ENCODE measurements around the gene DDX47. TPM values are rescaled to one million over a fixed set of nuclear protein-coding genes. Genes with fewer than 3 reads are reported as not detected.

The DDX47 gene
- polyA plus RNA-seq, 1 of the 3 experiments (the other 2 are of a cell fraction), result 68.4 TPM

GRCh38 chr12:12870465-12870864 is 57.3 kb downstream of the DDX47 start (continued):
- TF ChIP-seq, protein P1, sequence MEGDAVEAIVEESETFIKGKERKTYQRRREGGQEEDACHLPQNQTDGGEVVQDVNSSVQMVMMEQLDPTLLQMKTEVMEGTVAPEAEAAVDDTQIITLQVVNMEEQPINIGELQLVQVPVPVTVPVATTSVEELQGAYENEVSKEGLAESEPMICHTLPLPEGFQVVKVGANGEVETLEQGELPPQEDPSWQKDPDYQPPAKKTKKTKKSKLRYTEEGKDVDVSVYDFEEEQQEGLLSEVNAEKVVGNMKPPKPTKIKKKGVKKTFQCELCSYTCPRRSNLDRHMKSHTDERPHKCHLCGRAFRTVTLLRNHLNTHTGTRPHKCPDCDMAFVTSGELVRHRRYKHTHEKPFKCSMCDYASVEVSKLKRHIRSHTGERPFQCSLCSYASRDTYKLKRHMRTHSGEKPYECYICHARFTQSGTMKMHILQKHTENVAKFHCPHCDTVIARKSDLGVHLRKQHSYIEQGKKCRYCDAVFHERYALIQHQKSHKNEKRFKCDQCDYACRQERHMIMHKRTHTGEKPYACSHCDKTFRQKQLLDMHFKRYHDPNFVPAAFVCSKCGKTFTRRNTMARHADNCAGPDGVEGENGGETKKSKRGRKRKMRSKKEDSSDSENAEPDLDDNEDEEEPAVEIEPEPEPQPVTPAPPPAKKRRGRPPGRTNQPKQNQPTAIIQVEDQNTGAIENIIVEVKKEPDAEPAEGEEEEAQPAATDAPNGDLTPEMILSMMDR (IDR thresholded peaks at IDR 0.05), result no peak
- TF ChIP-seq IRF3 (IDR thresholded peaks at IDR 0.05; ENCODE audit: low read depth, low read length) (no peak), TEAD4 (IDR thresholded peaks at IDR 0.05; ENCODE audit: borderline replicate concordance, insufficient read depth) (peak; percentile 93), YY1 (IDR thresholded peaks at IDR 0.05; ENCODE audit: low read depth) (no peak)
- TF ChIP-seq, protein P2, sequence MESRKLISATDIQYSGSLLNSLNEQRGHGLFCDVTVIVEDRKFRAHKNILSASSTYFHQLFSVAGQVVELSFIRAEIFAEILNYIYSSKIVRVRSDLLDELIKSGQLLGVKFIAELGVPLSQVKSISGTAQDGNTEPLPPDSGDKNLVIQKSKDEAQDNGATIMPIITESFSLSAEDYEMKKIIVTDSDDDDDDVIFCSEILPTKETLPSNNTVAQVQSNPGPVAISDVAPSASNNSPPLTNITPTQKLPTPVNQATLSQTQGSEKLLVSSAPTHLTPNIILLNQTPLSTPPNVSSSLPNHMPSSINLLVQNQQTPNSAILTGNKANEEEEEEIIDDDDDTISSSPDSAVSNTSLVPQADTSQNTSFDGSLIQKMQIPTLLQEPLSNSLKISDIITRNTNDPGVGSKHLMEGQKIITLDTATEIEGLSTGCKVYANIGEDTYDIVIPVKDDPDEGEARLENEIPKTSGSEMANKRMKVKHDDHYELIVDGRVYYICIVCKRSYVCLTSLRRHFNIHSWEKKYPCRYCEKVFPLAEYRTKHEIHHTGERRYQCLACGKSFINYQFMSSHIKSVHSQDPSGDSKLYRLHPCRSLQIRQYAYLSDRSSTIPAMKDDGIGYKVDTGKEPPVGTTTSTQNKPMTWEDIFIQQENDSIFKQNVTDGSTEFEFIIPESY (IDR thresholded peaks at IDR 0.05; ENCODE audit: borderline replicate concordance, low read depth), result no peak

DNA sequence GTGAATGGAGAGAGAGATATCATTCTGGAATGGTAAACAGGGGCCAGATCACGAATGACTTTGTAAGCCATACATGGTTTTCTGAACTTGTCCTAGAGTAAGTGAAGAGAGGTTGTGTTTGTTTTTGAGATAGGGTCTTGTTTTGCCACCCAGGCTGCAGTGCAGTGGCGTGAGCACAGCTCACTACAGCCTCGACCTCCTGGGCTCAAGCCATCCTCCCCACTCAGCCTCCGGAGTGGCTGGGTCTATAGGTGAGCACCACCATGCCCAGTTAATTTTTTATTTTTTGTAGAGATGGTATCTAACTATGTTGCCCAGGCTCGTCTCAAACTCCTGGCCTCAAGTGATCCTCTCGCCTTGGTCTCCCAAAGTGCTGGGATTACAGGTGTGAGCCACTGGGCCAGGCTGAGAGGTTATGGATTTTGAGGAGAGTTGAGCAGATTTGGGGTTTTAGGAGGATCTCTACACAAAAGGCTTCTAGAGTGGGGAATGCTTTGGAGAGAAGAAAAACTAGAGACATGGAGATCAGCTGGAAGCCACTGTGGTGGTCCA is 58.5 kb downstream of the DDX47 start:
- H3K9me3 ChIP-seq, result no peaks in the 10 kb centered on the region
- peaks cover 36% of the 10 kb centered on the region for H3F3A ChIP-seq (replicated peaks; ENCODE audit: insufficient read depth)
- no peaks in the 10 kb centered on the region for H4K20me1 ChIP-seq (ENCODE audit: insufficient read depth)
- H3K4me3 ChIP-seq (ENCODE audit: low read depth in 2 of 2, low read length in 1 of 2), result no peak overlapping the region
- H3K4me2 ChIP-seq, result peak overlapping the region; percentile 74
- TF ChIP-seq, protein P3, sequence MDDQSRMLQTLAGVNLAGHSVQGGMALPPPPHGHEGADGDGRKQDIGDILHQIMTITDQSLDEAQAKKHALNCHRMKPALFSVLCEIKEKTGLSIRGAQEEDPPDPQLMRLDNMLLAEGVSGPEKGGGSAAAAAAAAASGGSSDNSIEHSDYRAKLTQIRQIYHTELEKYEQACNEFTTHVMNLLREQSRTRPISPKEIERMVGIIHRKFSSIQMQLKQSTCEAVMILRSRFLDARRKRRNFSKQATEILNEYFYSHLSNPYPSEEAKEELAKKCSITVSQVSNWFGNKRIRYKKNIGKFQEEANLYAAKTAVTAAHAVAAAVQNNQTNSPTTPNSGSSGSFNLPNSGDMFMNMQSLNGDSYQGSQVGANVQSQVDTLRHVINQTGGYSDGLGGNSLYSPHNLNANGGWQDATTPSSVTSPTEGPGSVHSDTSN (IDR thresholded peaks at IDR 0.05), result no peak
- TF ChIP-seq, protein P4, sequence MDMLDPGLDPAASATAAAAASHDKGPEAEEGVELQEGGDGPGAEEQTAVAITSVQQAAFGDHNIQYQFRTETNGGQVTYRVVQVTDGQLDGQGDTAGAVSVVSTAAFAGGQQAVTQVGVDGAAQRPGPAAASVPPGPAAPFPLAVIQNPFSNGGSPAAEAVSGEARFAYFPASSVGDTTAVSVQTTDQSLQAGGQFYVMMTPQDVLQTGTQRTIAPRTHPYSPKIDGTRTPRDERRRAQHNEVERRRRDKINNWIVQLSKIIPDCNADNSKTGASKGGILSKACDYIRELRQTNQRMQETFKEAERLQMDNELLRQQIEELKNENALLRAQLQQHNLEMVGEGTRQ (IDR thresholded peaks at IDR 0.05; ENCODE audit: borderline replicate concordance, low read depth, low read length), result no peak
- TF ChIP-seq YY1 (IDR thresholded peaks at IDR 0.05; ENCODE audit: low read depth) (no peak), RXRA (IDR thresholded peaks at IDR 0.05; ENCODE audit: borderline replicate concordance, low read depth) (no peak), JUND (IDR thresholded peaks at IDR 0.05) (no peak), EZH2phosphoT487 (IDR thresholded peaks at IDR 0.05; ENCODE audit: borderline replicate concordance, low read depth) (no peak), NFIC (IDR thresholded peaks at IDR 0.05; ENCODE audit: borderline replicate concordance) (no peak), EP300 (IDR thresholded peaks at IDR 0.05; ENCODE audit: borderline replicate concordance in 1 of 2, low read depth in 1 of 2, low read length in 1 of 2) (no peak), IRF3 (IDR thresholded peaks at IDR 0.05; ENCODE audit: low read depth, low read length) (no peak)
- ChIA-PET POLR2A (no interaction called here), CTCF (interaction anchor here (0.8 to 1.3 kb wide), 2 partner anchors 16 to 45 kb away, joined by 3 read pairs; no protein-coding TSS in a partner anchor)
- H3K9ac ChIP-seq, result peak overlapping the region; percentile 55; the same call in 1 of the 2 replicates
- no peak for DNase-seq
- H3K36me3 ChIP-seq (replicated peaks in 1 of 2; ENCODE audit: control insufficient read depth in 1 of 2, insufficient read depth in 2 of 2, low read length in 1 of 2), result no peaks in the 10 kb centered on the region
- H3K9me2 ChIP-seq, result no peaks in the 10 kb centered on the region
- no peaks in the 10 kb centered on the region for H3K27me3 ChIP-seq (ENCODE audit: insufficient read depth)
- 69% methylated on average over 6 of the region's 6 CpGs for WGBS (ENCODE audit: low lambda C conversion rate)
- H2AFZ ChIP-seq (ENCODE audit: low read depth), result no peak overlapping the region
- H3K79me2 ChIP-seq (ENCODE audit: insufficient read depth), result no peaks in the 10 kb centered on the region
- H3K27ac ChIP-seq (ENCODE audit: low read depth in 2 of 2, low read length in 1 of 2), result peak overlapping the region in 1 of 2 experiments; percentile 82; a peak in 2 of 4 replicates
- peaks cover 0 to 18% of the 10 kb centered on the region in 2 experiments; a peak in 3 of 4 replicates for H3K4me1 ChIP-seq (ENCODE audit: control insufficient read depth in 1 of 2, insufficient read depth in 2 of 2, low read depth in 1 of 2, low read length in 1 of 2)
